Mesothelial cell of epicardium (in vitro differentiated cells): ENCODE data around the gene DNAAF5. TPM values are rescaled to one million over a fixed set of nuclear protein-coding genes. Genes with fewer than 3 reads are reported as not detected.

Experiments
- DNase-seq, 2 experiments: peaks; one replicate each; pipeline ENCODE4 v3.0.0; 2021; ENCODE audit warnings: low spot score in 2 of 2; ENCODE audit not compliant: unreplicated experiment in 2 of 2
- H3K27ac Mint-ChIP-seq: 2 replicates; pipeline ENCODE4 v1.8.0; 2021; ENCODE audit warnings: mixed read lengths
- H3K27me3 Mint-ChIP-seq: 2 replicates; pipeline ENCODE4 v1.8.0; 2021; ENCODE audit warnings: low read depth, mixed read lengths
- H3K36me3 Mint-ChIP-seq: 2 replicates; pipeline ENCODE4 v1.8.0; 2021; ENCODE audit warnings: mixed read lengths
- H3K4me1 Mint-ChIP-seq: 2 replicates; pipeline ENCODE4 v1.8.0; 2021; ENCODE audit warnings: mixed read lengths
- H3K4me3 Mint-ChIP-seq: 2 replicates; pipeline ENCODE4 v1.8.0; 2021; ENCODE audit warnings: mild to moderate bottlenecking, moderate library complexity, mixed read lengths
- H3K9me3 Mint-ChIP-seq: 2 replicates; pipeline ENCODE4 v1.8.0; 2021; ENCODE audit warnings: mixed read lengths
- CTCF ChIP-seq: fragments of 200-600 bp; sonication (generic); IDR thresholded peaks from one replicate; pipeline ENCODE4 v1.5.0; 2021; ENCODE audit warnings: antibody characterized with exemption; ENCODE audit not compliant: unreplicated experiment
- total RNA-seq: library from RNA; stranded (reverse); gene quantifications from 3 replicates; pipeline ENCODE4 v1.2.1, GENCODE V29; 2021

DNAAF5 gene
- total RNA-seq, result 33.9 to 39.0 TPM (median 36.9 TPM) in 3 replicates

- Mint-ChIP-seq H3K27me3 (no peaks in the 10 kb centered on the region), H3K9me3 (peaks cover 32% of the 10 kb centered on the region), H3K36me3 (peaks cover 34% of the 10 kb centered on the region), H3K4me3 (peak within 1 kb of the TSS; percentile 74), H3K4me1 (peaks cover 19% of the 10 kb centered on the region), H3K27ac (peak within 1 kb of the TSS; percentile 56)
- TF ChIP-seq CTCF, result no peak
- DNase-seq, result peak; percentile 64 to 78
These were observed at the start of gene DNAAF5 for GRCh38 chr7:726084-726853. Gene DNAAF5, plus strand, starts transcription at chr7:726699. Its CDS starts 22 bp downstream, at chr7:726721.

DNA sequence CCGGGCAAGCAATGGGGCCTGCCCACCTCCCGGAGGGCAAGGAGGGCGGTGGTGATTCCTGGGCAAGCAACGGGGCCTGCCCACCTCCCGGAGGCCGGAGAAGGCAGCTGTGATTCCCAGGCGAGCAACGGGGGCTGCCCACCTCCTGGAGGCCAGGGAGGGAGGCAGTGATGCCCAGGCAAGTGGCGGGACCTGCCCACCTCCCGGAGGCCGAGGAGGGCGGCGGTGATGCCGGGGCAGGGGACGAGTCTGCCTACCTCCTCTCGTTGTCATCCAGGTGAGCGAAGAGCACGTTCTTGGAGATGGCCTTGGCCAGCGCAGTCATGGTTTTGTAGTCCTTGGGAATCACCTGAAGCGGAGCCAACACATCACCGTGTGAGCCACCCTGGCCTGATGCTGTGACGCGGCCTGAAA is 49.5 kb upstream of the DNAAF5 start:
- DNase-seq, result no peak
- no peak for TF ChIP-seq CTCF
- Mint-ChIP-seq H3K9me3 (no peaks in the 10 kb centered on the region), H3K27me3 (no peaks in the 10 kb centered on the region), H3K4me3 (no peak overlapping the region), H3K4me1 (no peaks in the 10 kb centered on the region), H3K36me3 (peaks cover 50% of the 10 kb centered on the region), H3K27ac (no peak overlapping the region)

DNA sequence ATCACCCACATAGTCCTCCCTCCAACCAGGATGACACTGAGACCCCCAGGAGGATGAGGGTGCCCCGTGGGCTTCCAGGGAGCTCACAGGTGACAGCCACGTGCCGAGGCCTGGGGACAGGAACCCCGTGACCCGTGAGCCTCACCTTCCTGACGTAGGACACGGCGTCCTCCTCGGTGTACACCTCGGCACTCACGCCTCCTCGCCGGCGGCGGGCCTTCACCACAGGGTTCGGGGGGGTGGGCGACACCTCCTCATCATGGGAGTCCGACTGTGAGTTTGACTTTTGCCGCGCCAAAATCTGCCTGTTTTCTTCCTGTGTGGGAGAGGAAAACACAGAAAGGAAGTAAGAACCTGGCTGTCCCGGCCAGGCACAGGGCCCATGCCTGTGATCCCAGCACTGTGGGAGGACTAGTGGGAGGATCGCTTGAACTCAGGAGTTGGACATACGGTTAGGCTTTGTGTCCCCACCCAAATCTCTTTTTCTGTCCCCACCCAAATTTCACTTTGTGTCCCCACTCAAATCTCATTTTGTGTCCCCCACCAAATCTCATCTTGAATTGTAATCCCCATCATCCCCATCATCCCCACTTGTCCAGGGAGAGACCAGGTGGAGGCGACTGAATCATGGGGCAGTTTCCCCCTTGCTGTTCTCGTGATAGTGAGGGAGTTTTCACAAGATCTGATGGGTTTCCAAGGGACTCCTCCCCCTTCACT is 45.9 kb upstream of the DNAAF5 start:
- H3K4me1 Mint-ChIP-seq, result no peaks in the 10 kb centered on the region
- no peak overlapping the region for H3K4me3 Mint-ChIP-seq
- H3K27me3 Mint-ChIP-seq, result no peaks in the 10 kb centered on the region
- no peak for TF ChIP-seq CTCF
- H3K9me3 Mint-ChIP-seq, result peaks cover 14% of the 10 kb centered on the region
- DNase-seq, result no peak
- H3K36me3 Mint-ChIP-seq, result peaks cover 53% of the 10 kb centered on the region
- no peak overlapping the region for H3K27ac Mint-ChIP-seq

DNA sequence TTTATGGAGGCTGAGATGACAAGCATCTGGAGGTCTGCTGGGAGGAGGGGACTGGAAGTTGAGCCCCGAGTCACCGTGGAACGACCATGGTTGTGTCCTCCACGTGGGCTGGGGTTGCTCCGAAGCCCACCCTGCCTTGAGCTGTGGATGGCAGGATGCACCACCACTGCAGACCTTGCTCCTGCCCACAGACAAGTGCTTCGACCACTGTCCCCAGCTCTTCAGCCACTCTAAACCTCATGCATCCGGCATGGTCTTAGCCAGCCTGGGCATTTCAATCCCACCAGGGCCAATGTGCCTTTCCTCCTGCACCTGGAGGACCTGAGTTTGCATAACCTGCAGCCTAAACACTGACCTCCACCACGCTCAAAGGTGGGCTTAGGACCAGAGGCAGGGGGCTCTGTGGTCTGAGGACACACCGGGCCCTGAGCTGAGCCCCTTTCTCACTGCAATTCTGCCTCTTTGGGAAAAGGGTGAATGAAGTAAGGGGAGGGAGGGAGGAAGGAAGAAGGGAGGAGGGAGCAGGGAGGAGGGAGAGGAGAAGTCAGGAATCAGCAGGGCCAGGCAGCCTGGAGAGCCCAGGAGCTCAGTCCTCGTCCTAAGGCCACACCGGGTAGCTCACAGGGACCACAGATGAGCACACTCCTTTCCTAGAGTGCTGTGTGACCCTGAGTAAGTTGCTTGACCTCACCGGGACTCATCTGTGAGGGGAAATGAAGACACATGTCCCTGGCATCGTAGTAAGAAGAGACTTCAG is 44.8 kb upstream of the DNAAF5 start:
- Mint-ChIP-seq H3K27ac (no peak overlapping the region), H3K4me1 (no peaks in the 10 kb centered on the region), H3K9me3 (peaks cover 23% of the 10 kb centered on the region), H3K36me3 (peaks cover 54% of the 10 kb centered on the region), H3K4me3 (no peak overlapping the region), H3K27me3 (no peaks in the 10 kb centered on the region)
- no peak for TF ChIP-seq CTCF
- DNase-seq, result no peak

DNA sequence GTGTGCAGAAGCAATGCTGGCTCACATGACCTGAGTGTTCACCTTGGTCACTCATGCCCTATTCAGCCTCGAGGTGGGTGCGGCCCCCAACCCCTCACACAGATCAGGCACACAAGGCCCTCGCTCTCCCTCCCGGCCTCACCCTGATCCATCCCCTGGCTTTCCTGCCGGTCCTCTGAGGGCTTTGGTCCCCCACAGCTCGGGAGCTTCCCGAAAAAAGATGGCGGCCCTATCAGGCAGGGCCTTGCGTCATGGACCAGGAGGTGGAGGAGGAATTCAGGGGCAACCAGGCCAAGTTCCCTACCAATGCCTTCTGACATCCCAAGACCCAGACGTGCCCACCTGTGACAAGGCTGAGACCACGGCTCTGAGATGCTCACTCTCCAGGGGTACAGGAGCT is 43.7 kb upstream of the DNAAF5 start:
- DNase-seq, result no peak
- Mint-ChIP-seq H3K27ac (no peak overlapping the region), H3K9me3 (peaks cover 33% of the 10 kb centered on the region), H3K36me3 (peaks cover 57% of the 10 kb centered on the region), H3K4me3 (no peak overlapping the region), H3K4me1 (no peaks in the 10 kb centered on the region), H3K27me3 (no peaks in the 10 kb centered on the region)
- no peak for TF ChIP-seq CTCF
